ENCODE results near the gene RBBP5.

GRCh38 chr1:205170532-205171269 is 48.9 kb upstream of the RBBP5 start:
- TF ChIP-seq CTCF (conservative IDR thresholded peaks at IDR 0.05; ENCODE audit: low read depth, low read length) (no peak), MAFK (IDR thresholded peaks at IDR 0.05; ENCODE audit: low read depth, low read length) (no peak)

Data from IMR-90 (cell line).